ENCODE results near the gene CYTH3. TPM values are rescaled to one million over a fixed set of nuclear protein-coding genes. Genes with fewer than 3 reads are reported as not detected.

Gene CYTH3
- total RNA-seq, 4 donors from 2014 or later = 14.6 to 47.4 (median 22.8) TPM

- intact Hi-C loops (cut with DNase I; ENCODE audit: low total_unique reads) = no loop called here
- no peak for TF ChIP-seq POLR2A (IDR thresholded peaks at IDR 0.05)
- TF ChIP-seq CTCF (IDR thresholded peaks at IDR 0.05) = no peak
- H3K27me3 ChIP-seq = no peaks in the 10 kb centered on the region
- no peaks in the 10 kb centered on the region for H3K4me1 ChIP-seq
- no peak overlapping the region for H3K27ac ChIP-seq
- no peaks in the 10 kb centered on the region for H3K9me3 ChIP-seq
- no peak overlapping the region for H3K4me3 ChIP-seq
- DNase-seq = no peak
- H3K36me3 ChIP-seq = no peaks in the 10 kb centered on the region
Measured at GRCh38 chr7:6279341-6279740, 6.9 kb upstream of the CYTH3 start.

GRCh38 chr7:6278749-6279310 lies 6.4 kb upstream of the CYTH3 start:
- Histone ChIP-seq H3K27ac (no peak overlapping the region), H3K4me3 (no peak overlapping the region), H3K9me3 (no peaks in the 10 kb centered on the region), H3K27me3 (no peaks in the 10 kb centered on the region), H3K4me1 (no peaks in the 10 kb centered on the region), H3K36me3 (no peaks in the 10 kb centered on the region)
- DNase-seq = no peak
- TF ChIP-seq CTCF (IDR thresholded peaks at IDR 0.05) (no peak), POLR2A (IDR thresholded peaks at IDR 0.05) (no peak)
- intact Hi-C loops (cut with DNase I; ENCODE audit: low total_unique reads) = no loop called here

- H3K27me3 ChIP-seq = no peaks in the 10 kb centered on the region
- no peak overlapping the region for H3K27ac ChIP-seq
- no peak for TF ChIP-seq CTCF (IDR thresholded peaks at IDR 0.05)
- no peak for TF ChIP-seq POLR2A (IDR thresholded peaks at IDR 0.05)
- no peaks in the 10 kb centered on the region for H3K9me3 ChIP-seq
- H3K36me3 ChIP-seq = no peaks in the 10 kb centered on the region
- intact Hi-C loops (cut with DNase I; ENCODE audit: low total_unique reads) = no loop called here
- peaks cover 0 to 5% of the 10 kb centered on the region in 2 donors for H3K4me1 ChIP-seq
- no peak for DNase-seq
- no peak overlapping the region for H3K4me3 ChIP-seq
Measured at GRCh38 chr7:6277476-6277875, 5.1 kb upstream of the CYTH3 start.

- Histone ChIP-seq H3K36me3 (no peaks in the 10 kb centered on the region), H3K4me3 (no peak overlapping the region), H3K4me1 (peaks cover 0 to 5% of the 10 kb centered on the region in 2 donors), H3K9me3 (no peaks in the 10 kb centered on the region), H3K27ac (no peak overlapping the region), H3K27me3 (no peaks in the 10 kb centered on the region)
- intact Hi-C loops (cut with DNase I; ENCODE audit: low total_unique reads) = no loop called here
- TF ChIP-seq POLR2A (IDR thresholded peaks at IDR 0.05) (no peak), CTCF (IDR thresholded peaks at IDR 0.05) (no peak)
- DNase-seq = no peak
Measured at GRCh38 chr7:6276911-6277408, 4.5 kb upstream of the CYTH3 start.

GRCh38 chr7:6274743-6275142 lies 2.3 kb upstream of the CYTH3 start:
- H3K36me3 ChIP-seq = no peaks in the 10 kb centered on the region
- intact Hi-C loops (cut with DNase I; ENCODE audit: low total_unique reads) = no loop called here
- no peaks in the 10 kb centered on the region for H3K9me3 ChIP-seq
- no peak for TF ChIP-seq CTCF (IDR thresholded peaks at IDR 0.05)
- TF ChIP-seq POLR2A (IDR thresholded peaks at IDR 0.05) = no peak
- H3K4me3 ChIP-seq = no peak overlapping the region
- peaks cover 2 to 5% of the 10 kb centered on the region in 2 donors for H3K4me1 ChIP-seq
- H3K27me3 ChIP-seq = no peaks in the 10 kb centered on the region
- no peak overlapping the region for H3K27ac ChIP-seq
- DNase-seq = no peak
